Chondrocyte (in vitro differentiated cells): Measurements from ENCODE around the gene PWWP2B. TPM values are rescaled to one million over a fixed set of nuclear protein-coding genes. Genes with fewer than 3 reads are reported as not detected.
"Not testable (repeated sequence)": the region's sequence is repeated elsewhere in the genome, so short reads cannot be mapped to it uniquely, and the experiment has no call there.

ENCODE experiments used
- DNase-seq: peaks from one replicate; pipeline ENCODE4 v3.0.0; 2021; ENCODE audit warnings: mixed read lengths, low spot score
- H3K27ac Mint-ChIP-seq: one replicate; pipeline ENCODE4 v1.8.0; 2021; ENCODE audit warnings: mild to moderate bottlenecking, moderate library complexity, mixed read lengths; ENCODE audit not compliant: unreplicated experiment
- H3K27me3 Mint-ChIP-seq: 2 replicates; pipeline ENCODE4 v1.8.0; 2021; ENCODE audit warnings: low read depth, mixed read lengths
- H3K36me3 Mint-ChIP-seq: 2 replicates; pipeline ENCODE4 v1.8.0; 2021; ENCODE audit warnings: low read depth, mixed read lengths
- H3K4me1 Mint-ChIP-seq: 2 replicates; pipeline ENCODE4 v1.8.0; 2021; ENCODE audit warnings: low read depth, mild to moderate bottlenecking, mixed read lengths
- H3K4me3 Mint-ChIP-seq: one replicate; pipeline ENCODE4 v1.8.0; 2021; ENCODE audit warnings: mild to moderate bottlenecking, moderate library complexity, mixed read lengths; ENCODE audit not compliant: unreplicated experiment
- H3K9me3 Mint-ChIP-seq: 2 replicates; pipeline ENCODE4 v1.8.0; 2021; ENCODE audit warnings: low read depth, mixed read lengths
- CTCF ChIP-seq: fragments of 200-600 bp; sonication (generic); IDR thresholded peaks from 2 replicates; pipeline ENCODE4 v1.5.0; 2021; ENCODE audit warnings: antibody characterized with exemption, mild to moderate bottlenecking, moderate library complexity
- total RNA-seq: library from RNA; stranded (reverse); gene quantifications from 3 replicates; pipeline ENCODE4 v1.2.1, GENCODE V29; 2021

PWWP2B gene
- total RNA-seq, 1 donor from 2014 or later: 13.2 TPM

GRCh38 chr10:132350946-132351345 is 46.1 kb upstream of the PWWP2B start:
- TF ChIP-seq CTCF: no peak
- Mint-ChIP-seq H3K36me3 (peaks cover 9% of the 10 kb centered on the region), H3K4me3 (no peak overlapping the region), H3K27ac (no peak overlapping the region), H3K27me3 (no peaks in the 10 kb centered on the region), H3K9me3 (no peaks in the 10 kb centered on the region), H3K4me1 (no peaks in the 10 kb centered on the region)
- DNase-seq: peak; percentile 83

GRCh38 chr10:132351611-132352010 is 45.4 kb upstream of the PWWP2B start:
- H3K9me3 Mint-ChIP-seq: no peaks in the 10 kb centered on the region
- H3K27ac Mint-ChIP-seq: no peak overlapping the region
- peaks cover 10% of the 10 kb centered on the region for H3K36me3 Mint-ChIP-seq
- no peak for TF ChIP-seq CTCF
- DNase-seq: peak; percentile 49
- no peaks in the 10 kb centered on the region for H3K27me3 Mint-ChIP-seq
- H3K4me1 Mint-ChIP-seq: no peaks in the 10 kb centered on the region
- H3K4me3 Mint-ChIP-seq: no peak overlapping the region

GRCh38 chr10:132352462-132353308 is 44.3 kb upstream of the PWWP2B start:
- not testable (repeated sequence) for H3K36me3 Mint-ChIP-seq, H3K9me3 Mint-ChIP-seq, H3K4me1 Mint-ChIP-seq, H3K4me3 Mint-ChIP-seq, H3K27me3 Mint-ChIP-seq, H3K27ac Mint-ChIP-seq
- TF ChIP-seq CTCF: peak; percentile 81
- peak; percentile 80 for DNase-seq

GRCh38 chr10:132353456-132354355 is 43.3 kb upstream of the PWWP2B start:
- Mint-ChIP-seq H3K4me3 (no peak overlapping the region), H3K27me3 (no peaks in the 10 kb centered on the region), H3K9me3 (no peaks in the 10 kb centered on the region), H3K4me1 (no peaks in the 10 kb centered on the region), H3K27ac (no peak overlapping the region), H3K36me3 (peaks cover 4% of the 10 kb centered on the region)
- TF ChIP-seq CTCF: no peak
- peak; percentile 90 for DNase-seq

- no peak for TF ChIP-seq CTCF
- no peak overlapping the region for H3K27ac Mint-ChIP-seq
- DNase-seq: peak; percentile 86
- peaks cover 4% of the 10 kb centered on the region for H3K36me3 Mint-ChIP-seq
- H3K4me3 Mint-ChIP-seq: no peak overlapping the region
- no peaks in the 10 kb centered on the region for H3K27me3 Mint-ChIP-seq
- H3K9me3 Mint-ChIP-seq: no peaks in the 10 kb centered on the region
- H3K4me1 Mint-ChIP-seq: no peaks in the 10 kb centered on the region
Observed at GRCh38 chr10:132354356-132355094, 42.5 kb upstream of the PWWP2B start.
